HL-60/S4 treated with phorbol 12-myristate 13-acetate at 8.2 ng/mL for 4 days and 3 days (cell line): Measurements from ENCODE around the gene AHI1.

Experiments
- in situ Hi-C: fragments of 300-500 bp; cut with MboI; formaldehyde crosslinking; loops from 2 replicates; pipeline ENCODE4 v1.15.0; 2022; ENCODE audit warnings: low sequenced_read_pairs

AHI1 gene

GRCh38 chr6:135305684-135306083, 191.9 kb downstream of the AHI1 start:
- in situ Hi-C loops: no loop called here

- in situ Hi-C loops: no loop called here
Observed at GRCh38 chr6:135304883-135305282, 192.7 kb downstream of the AHI1 start.

GRCh38 chr6:135301304-135301703, 196.2 kb downstream of the AHI1 start:
- in situ Hi-C loops: no loop called here

GRCh38 chr6:135300576-135300975, 197.0 kb downstream of the AHI1 start:
- in situ Hi-C loops: no loop called here

GRCh38 chr6:135299256-135299655, 198.3 kb downstream of the AHI1 start:
- in situ Hi-C loops: no loop called here

GRCh38 chr6:135298455-135298854, 199.1 kb downstream of the AHI1 start:
- in situ Hi-C loops: no loop called here

- in situ Hi-C loops: no loop called here
Observed at GRCh38 chr6:135296715-135297114, 200.8 kb downstream of the AHI1 start.

GRCh38 chr6:135295085-135295484, 202.5 kb downstream of the AHI1 start:
- in situ Hi-C loops: no loop called here

GRCh38 chr6:135291288-135292076, 206.1 kb downstream of the AHI1 start:
- in situ Hi-C loops: no loop called here

GRCh38 chr6:135289816-135290215, 207.7 kb downstream of the AHI1 start:
- in situ Hi-C loops: no loop called here

- in situ Hi-C loops: no loop called here
Observed at GRCh38 chr6:135286962-135287538, 210.5 kb downstream of the AHI1 start.

GRCh38 chr6:135285165-135285564, 212.4 kb downstream of the AHI1 start:
- in situ Hi-C loops: no loop called here

- in situ Hi-C loops: no loop called here
Observed at GRCh38 chr6:135283926-135284325, 213.6 kb downstream of the AHI1 start.

- in situ Hi-C loops: no loop called here
Observed at GRCh38 chr6:135282395-135282794, 215.1 kb downstream of the AHI1 start.

GRCh38 chr6:135281964-135282363, 215.6 kb downstream of the AHI1 start:
- in situ Hi-C loops: no loop called here

GRCh38 chr6:135281227-135281626, 216.3 kb downstream of the AHI1 start:
- in situ Hi-C loops: no loop called here

- in situ Hi-C loops: no loop called here
Observed at GRCh38 chr6:135280375-135281136, 217.0 kb downstream of the AHI1 start.

- in situ Hi-C loops: no loop called here
Observed at GRCh38 chr6:135277422-135277821, 220.1 kb downstream of the AHI1 start.

GRCh38 chr6:135274561-135275293, 222.8 kb downstream of the AHI1 start:
- in situ Hi-C loops: no loop called here

GRCh38 chr6:135271626-135272025, 225.9 kb downstream of the AHI1 start:
- in situ Hi-C loops: no loop called here
